Mucosa of rectum (tissue), 2 donors: Measurements from ENCODE around the gene FAM81A.

Source experiments
- H3K27ac ChIP-seq, 2 donors: one replicate each; pipeline ENCODE4 v1.7.0; 2013; ENCODE audit warnings: inconsistent platforms in 2 of 2, low read depth in 2 of 2, low read length in 2 of 2
- H3K27me3 ChIP-seq, 2 donors: one replicate each; pipeline ENCODE4 v1.7.0; 2013; ENCODE audit warnings: low read length in 2 of 2; ENCODE audit not compliant: control insufficient read depth in 2 of 2, insufficient read depth in 2 of 2
- H3K36me3 ChIP-seq, 2 donors: one replicate each; pipeline ENCODE4 v1.7.0; 2013; ENCODE audit warnings: low read length in 2 of 2; ENCODE audit not compliant: control insufficient read depth in 2 of 2, insufficient read depth in 2 of 2
- H3K4me1 ChIP-seq, 2 donors: one replicate each; pipeline ENCODE4 v1.7.0; 2013; ENCODE audit warnings: low read length in 2 of 2, mild to moderate bottlenecking in 1 of 2; ENCODE audit not compliant: control insufficient read depth in 2 of 2, insufficient read depth in 2 of 2
- H3K4me3 ChIP-seq, 2 donors: one replicate each; pipeline ENCODE4 v1.7.0; 2013; ENCODE audit warnings: low read length in 2 of 2
- H3K9ac ChIP-seq, 2 donors: one replicate each; pipeline ENCODE4 v1.7.0; 2013; ENCODE audit warnings: low read length in 2 of 2, low read depth in 1 of 2, mild to moderate bottlenecking in 1 of 2
- H3K9me3 ChIP-seq, 2 donors: one replicate each; pipeline ENCODE4 v1.7.0; 2013; ENCODE audit warnings: low read length in 2 of 2; ENCODE audit not compliant: control insufficient read depth in 2 of 2
- donor health status: healthy.
- donor health status: Normal muscosa, but diverticular disease.

The FAM81A gene

GRCh38 chr15:59437817-59438624 lies at the start of gene FAM81A:
TSS of gene FAM81A (plus strand) at chr15:59438186. CDS start at chr15:59458627, 20,441 bp downstream.
- H3K9ac ChIP-seq, result peak within 1 kb of the TSS; percentile 56 to 63
- no peaks in the 10 kb centered on the region for H3K9me3 ChIP-seq
- peak within 1 kb of the TSS; percentile 74 to 79 for H3K4me3 ChIP-seq
- peaks cover 3 to 4% of the 10 kb centered on the region in 2 donors for H3K27me3 ChIP-seq
- no peaks in the 10 kb centered on the region for H3K36me3 ChIP-seq
- H3K4me1 ChIP-seq, result peaks cover 9 to 15% of the 10 kb centered on the region in 2 donors
- H3K27ac ChIP-seq, result no peak within 1 kb of the TSS

GRCh38 chr15:59388670-59389069 lies 49.3 kb upstream of the FAM81A start:
- H3K27ac ChIP-seq, result no peak overlapping the region

GRCh38 chr15:59392299-59392698 lies 45.7 kb upstream of the FAM81A start:
- Histone ChIP-seq H3K9me3 (no peaks in the 10 kb centered on the region), H3K36me3 (no peaks in the 10 kb centered on the region), H3K27ac (no peak overlapping the region), H3K9ac (no peak overlapping the region), H3K4me3 (no peak overlapping the region), H3K4me1 (no peaks in the 10 kb centered on the region), H3K27me3 (no peaks in the 10 kb centered on the region)

More at GRCh38 chr15:59388670-59389069, 49.3 kb upstream of the FAM81A start:
- H3K4me3 ChIP-seq, result no peak overlapping the region
- H3K9ac ChIP-seq, result no peak overlapping the region
- H3K27me3 ChIP-seq, result no peaks in the 10 kb centered on the region
- no peaks in the 10 kb centered on the region for H3K4me1 ChIP-seq
- no peaks in the 10 kb centered on the region for H3K36me3 ChIP-seq
- no peaks in the 10 kb centered on the region for H3K9me3 ChIP-seq

- H3K4me3 ChIP-seq, result no peak overlapping the region
- H3K9me3 ChIP-seq, result no peaks in the 10 kb centered on the region
- no peaks in the 10 kb centered on the region for H3K4me1 ChIP-seq
- H3K9ac ChIP-seq, result no peak overlapping the region
- no peak overlapping the region for H3K27ac ChIP-seq
- no peaks in the 10 kb centered on the region for H3K36me3 ChIP-seq
- H3K27me3 ChIP-seq, result no peaks in the 10 kb centered on the region
These were observed 43.8 kb upstream of the FAM81A start for GRCh38 chr15:59394166-59394661.

GRCh38 chr15:59396211-59396610 lies 41.8 kb upstream of the FAM81A start:
- Histone ChIP-seq H3K9ac (no peak overlapping the region), H3K4me3 (no peak overlapping the region), H3K27ac (no peak overlapping the region), H3K36me3 (no peaks in the 10 kb centered on the region), H3K4me1 (peaks cover 1 to 5% of the 10 kb centered on the region in 2 donors), H3K27me3 (no peaks in the 10 kb centered on the region), H3K9me3 (no peaks in the 10 kb centered on the region)

GRCh38 chr15:59396679-59397078 lies 41.3 kb upstream of the FAM81A start:
- Histone ChIP-seq H3K27me3 (no peaks in the 10 kb centered on the region), H3K9me3 (no peaks in the 10 kb centered on the region), H3K36me3 (no peaks in the 10 kb centered on the region), H3K4me3 (no peak overlapping the region), H3K9ac (no peak overlapping the region), H3K4me1 (peaks cover 6 to 7% of the 10 kb centered on the region in 2 donors), H3K27ac (no peak overlapping the region)

- no peak overlapping the region for H3K4me3 ChIP-seq
- no peak overlapping the region for H3K9ac ChIP-seq
- no peak overlapping the region for H3K27ac ChIP-seq
- no peaks in the 10 kb centered on the region for H3K9me3 ChIP-seq
- H3K27me3 ChIP-seq, result no peaks in the 10 kb centered on the region
- no peaks in the 10 kb centered on the region for H3K36me3 ChIP-seq
- H3K4me1 ChIP-seq, result peaks cover 10 to 12% of the 10 kb centered on the region in 2 donors
These were observed 39.8 kb upstream of the FAM81A start for GRCh38 chr15:59398220-59398619.

- Histone ChIP-seq H3K4me1 (peaks cover 10 to 12% of the 10 kb centered on the region in 2 donors), H3K27ac (no peak overlapping the region)
These were observed 38.4 kb upstream of the FAM81A start for GRCh38 chr15:59399465-59400102.

GRCh38 chr15:59400103-59400813 lies 37.7 kb upstream of the FAM81A start:
- no peaks in the 10 kb centered on the region for H3K36me3 ChIP-seq
- H3K27me3 ChIP-seq, result no peaks in the 10 kb centered on the region
- peaks cover 10 to 12% of the 10 kb centered on the region in 2 donors for H3K4me1 ChIP-seq
- H3K9ac ChIP-seq, result no peak overlapping the region
- H3K4me3 ChIP-seq, result no peak overlapping the region
- no peaks in the 10 kb centered on the region for H3K9me3 ChIP-seq
- H3K27ac ChIP-seq, result no peak overlapping the region

More at GRCh38 chr15:59399465-59400102, 38.4 kb upstream of the FAM81A start:
- no peak overlapping the region for H3K9ac ChIP-seq
- no peaks in the 10 kb centered on the region for H3K9me3 ChIP-seq
- no peak overlapping the region for H3K4me3 ChIP-seq
- no peaks in the 10 kb centered on the region for H3K27me3 ChIP-seq
- no peaks in the 10 kb centered on the region for H3K36me3 ChIP-seq
